GM19395 (cell line): ENCODE data around the gene VWA7.

Experiments
- ATAC-seq: cut with Tn5 transposase; IDR thresholded peaks from one replicate; pipeline ENCODE4 v1.9.1; 2021; ENCODE audit warnings: mild to moderate bottlenecking, moderate library complexity; ENCODE audit not compliant: unreplicated experiment

The VWA7 gene

DNA sequence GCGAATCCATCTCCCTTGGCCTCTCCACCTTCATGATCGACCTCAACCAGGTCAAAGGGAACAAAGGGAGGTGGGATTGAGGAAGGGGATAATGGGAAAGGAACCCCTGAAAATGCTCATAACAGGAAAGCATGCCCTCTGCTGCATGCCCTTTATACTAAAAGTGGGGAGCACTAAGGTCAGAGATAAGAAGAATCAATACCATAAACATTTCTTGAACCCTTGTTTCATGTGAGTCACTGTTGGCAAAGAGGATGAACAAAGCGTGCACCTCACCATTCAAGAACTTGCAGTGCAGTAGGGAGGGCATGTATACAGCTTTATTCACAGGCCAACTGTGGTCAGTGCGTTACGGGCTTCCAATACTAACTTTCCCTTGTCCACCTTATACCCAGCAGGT is 16.3 kb downstream of the VWA7 start:
- no peak for ATAC-seq

DNA sequence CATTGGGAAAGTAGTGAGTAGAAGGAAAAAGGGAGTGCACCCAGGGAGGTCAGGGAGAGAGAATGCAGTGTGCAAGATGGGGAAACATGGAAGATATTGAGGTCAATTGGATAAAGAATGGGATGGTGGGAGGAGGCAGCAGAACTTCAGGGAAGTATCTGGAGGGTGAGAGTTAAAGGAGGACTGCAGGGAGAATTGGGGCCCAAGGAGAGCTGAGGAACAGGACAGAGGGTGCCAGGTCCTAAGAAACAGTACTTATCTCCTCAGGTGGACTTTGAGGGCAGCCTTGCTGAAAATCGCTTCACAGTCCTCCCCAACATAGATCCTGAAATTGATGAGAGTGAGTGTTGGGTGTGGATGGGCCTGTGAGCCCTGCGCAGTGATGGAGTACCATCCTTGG is 18.8 kb downstream of the VWA7 start:
- no peak for ATAC-seq

DNA sequence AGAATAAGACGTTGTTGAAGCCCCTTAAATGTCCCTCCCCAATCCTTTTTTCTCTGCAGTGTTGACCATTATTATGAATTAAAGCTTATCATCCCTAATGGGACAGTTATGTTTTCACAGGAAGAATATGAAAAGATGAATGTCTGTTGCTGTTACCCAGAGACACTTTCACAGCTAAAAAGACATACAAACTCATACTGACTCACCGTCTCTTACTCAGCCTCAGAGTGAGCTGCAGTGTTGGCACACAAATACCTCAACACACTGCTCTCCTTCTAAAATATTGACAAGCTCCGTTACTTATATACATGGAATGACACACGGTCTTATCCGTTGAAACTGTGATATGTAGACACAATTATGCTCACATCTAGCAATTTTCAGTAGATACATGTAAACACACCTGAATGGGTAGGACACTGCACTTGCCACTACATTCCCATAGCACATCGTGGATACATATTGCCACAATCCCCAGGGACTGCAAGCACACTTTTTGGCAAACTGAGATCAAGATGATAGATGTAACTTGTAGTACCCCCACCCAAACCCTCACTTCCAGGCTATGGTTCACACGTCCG is 24.3 kb downstream of the VWA7 start:
- ATAC-seq = no peak

DNA sequence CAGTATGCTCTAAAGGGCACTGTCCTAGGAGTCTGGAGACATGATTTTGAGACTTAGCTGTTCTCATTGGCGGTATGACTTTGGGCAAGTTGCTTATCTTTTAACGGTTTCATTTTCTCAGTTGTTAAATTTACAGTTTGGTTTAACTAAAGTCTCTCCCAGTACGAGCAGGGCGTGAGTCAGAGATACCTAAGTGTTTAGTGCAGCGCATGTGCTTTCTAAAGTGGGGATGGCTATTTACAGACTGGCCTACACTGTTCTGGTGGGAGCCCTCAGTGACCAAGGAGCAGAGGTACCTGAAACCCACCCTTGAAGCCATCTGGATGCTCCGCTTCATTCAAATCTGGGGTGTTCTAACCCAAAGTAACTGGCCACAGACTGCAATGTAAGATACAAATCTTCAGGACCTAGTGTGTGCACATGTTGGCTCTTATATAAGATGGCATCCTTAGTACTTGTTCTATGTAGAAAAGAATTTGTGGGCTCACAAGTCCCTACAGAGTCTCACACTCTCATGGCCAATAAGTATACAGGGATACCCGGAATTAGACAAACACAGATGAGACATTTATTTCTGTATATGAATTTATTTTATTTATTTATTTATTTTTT is 26.6 kb downstream of the VWA7 start:
- no peak for ATAC-seq

DNA sequence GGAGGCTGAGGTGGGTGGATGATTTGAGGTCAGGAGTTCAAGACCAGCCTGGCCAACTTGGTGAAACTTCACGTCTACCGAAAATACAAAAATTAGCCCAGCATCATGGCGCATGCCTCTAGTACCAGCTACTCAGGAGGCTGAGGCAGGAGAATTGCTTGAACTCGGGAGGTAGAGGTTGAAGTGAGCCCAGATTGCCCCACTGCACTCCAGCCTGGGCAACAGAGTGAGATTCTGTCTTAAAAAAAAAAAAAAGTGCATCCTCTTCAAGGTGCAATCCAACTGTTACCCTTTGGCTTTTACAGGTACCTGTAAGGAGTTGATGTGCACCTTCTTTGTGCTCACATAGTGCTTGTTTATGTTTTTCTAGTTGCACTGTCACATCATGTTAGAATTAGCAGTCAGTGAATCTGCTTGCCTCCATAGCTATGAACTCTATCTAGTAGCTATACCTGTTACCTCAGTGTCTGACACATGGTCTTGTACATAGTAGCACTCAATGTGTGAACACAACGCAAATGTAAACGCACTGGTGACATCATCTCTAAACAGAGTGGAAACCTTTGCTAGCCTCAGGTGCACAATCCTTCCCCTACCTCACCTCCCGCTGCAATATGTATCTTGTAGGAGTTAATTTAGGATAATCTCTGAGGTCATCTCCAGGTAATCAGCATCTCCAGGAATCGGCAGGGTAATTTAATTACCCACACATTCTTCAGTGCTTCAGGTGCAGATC is 27.7 kb downstream of the VWA7 start:
- no peak for ATAC-seq

DNA sequence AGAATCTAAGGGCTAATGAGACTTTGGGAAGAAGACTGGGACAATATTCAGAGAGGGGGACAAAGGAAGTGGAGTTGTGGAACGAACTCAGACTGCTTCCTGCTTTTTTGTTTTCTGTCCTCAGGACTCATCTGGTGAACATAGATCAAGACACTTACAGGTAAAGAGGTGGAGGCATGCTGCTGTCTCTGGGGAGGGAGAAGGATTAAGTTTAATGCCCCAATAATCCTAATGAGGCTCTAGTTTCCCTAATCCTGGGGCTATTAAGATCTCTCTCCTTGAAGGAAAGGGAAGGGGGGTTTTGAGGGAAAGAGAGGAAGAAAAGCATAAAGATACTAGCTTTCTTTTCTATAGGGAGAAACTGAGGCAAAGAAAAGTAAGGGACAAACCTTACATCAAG is 32.7 kb downstream of the VWA7 start:
- no peak for ATAC-seq

DNA sequence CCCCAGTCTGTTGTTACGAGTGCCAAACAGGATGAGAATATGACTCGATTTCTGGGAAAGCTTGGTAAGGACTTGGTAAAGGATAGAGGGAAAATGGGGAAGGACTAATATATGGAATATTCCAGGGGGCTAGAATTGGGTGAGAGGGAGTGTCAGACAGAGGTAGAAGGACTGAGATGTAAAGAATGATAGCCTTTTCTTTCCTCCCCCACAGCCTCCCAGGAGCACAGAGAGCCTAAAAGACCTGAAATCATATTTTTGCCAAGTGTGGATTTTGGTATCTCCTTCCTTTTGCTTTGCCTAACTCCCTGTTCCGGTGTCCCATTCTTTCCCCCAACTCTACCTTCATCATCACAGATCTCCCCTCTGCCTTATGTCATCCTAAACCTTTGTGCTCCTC is 34.2 kb downstream of the VWA7 start:
- ATAC-seq = no peak

DNA sequence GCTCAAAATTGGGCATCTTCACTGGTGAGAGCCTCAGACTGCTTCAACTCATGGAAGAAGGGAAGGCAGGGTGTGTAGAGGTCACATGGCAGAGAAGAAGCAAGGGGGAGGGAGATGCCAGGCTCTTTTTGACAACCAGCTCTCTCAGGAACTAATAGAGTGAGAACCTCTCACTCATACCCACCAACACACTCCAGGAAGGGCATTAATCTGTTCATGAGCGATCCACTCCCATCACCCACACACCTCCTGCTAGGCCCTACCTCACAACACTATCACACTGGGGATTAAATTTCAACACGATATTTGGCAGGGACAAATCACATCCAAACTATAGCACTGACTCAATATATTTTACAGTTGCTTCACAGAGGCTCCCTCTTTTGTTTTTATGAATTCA is 35.3 kb downstream of the VWA7 start:
- no peak for ATAC-seq

DNA sequence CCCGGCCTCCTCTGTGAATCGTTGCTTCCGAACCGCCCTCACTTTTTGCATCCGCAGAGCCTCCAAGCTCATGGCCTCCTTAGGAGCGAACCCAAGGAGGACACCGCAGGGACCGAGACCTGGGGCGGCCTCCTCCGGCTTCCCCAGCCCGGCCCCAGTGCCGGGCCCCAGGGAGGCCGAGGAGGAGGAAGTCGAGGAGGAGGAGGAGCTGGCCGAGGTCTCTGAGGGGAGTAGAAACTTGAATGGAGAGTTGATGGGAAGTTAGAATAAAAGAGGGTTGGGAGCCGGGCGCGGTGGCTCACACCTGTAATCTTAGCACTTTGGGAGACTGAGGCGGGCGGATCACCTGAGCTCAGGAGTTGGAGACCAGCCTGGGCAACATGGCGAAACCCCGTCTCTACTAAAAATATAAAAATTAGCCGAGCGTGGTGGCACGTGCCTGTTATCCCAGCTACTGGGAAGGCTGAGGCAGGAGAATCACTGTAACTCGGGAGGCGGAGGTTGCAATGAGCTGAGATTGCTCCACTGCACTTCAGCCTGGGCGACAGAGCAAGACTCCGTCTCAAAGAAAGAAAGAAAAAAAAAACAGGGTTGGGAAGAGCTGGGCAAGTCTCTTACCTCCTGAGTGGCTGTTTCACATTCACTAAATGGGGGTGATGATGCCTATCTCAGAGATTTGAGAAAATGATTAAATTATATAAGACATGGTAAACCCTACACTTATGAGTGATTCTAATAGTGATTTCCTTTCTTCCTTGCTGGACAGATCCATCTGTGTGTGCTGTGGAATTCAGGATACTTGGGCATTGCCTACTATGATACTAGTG is 36.5 kb downstream of the VWA7 start:
- ATAC-seq = no peak

DNA sequence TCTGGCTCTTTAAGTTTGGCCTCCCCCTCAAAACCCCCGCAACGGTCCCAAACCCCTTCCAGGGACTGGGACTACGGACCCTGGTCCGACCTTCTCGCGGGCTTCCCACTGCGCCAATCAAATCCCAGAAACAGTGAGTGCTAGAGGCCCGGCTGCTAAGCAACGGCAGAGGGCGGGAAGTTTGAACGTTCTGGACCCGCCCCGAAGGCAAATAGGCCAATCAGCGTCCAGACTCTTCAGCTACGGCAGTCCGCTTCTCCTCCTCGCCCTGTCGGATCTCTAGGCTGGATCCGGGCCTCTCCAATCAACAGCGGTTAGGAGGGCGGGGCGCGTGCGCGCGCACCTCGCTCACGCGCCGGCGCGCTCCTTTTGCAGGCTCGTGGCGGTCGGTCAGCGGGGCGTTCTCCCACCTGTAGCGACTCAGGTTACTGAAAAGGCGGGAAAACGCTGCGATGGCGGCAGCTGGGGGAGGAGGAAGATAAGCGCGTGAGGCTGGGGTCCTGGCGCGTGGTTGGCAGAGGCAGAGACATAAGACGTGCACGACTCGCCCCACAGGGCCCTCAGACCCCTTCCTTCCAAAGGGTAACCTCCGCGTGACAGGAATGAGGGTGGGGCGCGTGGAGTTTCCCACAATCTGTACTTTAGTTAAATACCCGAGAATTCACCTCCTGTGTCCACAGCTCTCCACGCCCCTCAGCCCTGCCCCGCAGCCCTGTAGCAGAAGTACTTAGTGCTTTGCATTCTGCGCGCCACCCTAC is 37.3 kb downstream of the VWA7 start, which contains the start of gene MSH5:
MSH5 (plus strand) TSS at position 367 of the 758 bp plus-strand sequence. CDS start 462 bp downstream, outside the sequence.
- peak; percentile 75 for ATAC-seq

DNA sequence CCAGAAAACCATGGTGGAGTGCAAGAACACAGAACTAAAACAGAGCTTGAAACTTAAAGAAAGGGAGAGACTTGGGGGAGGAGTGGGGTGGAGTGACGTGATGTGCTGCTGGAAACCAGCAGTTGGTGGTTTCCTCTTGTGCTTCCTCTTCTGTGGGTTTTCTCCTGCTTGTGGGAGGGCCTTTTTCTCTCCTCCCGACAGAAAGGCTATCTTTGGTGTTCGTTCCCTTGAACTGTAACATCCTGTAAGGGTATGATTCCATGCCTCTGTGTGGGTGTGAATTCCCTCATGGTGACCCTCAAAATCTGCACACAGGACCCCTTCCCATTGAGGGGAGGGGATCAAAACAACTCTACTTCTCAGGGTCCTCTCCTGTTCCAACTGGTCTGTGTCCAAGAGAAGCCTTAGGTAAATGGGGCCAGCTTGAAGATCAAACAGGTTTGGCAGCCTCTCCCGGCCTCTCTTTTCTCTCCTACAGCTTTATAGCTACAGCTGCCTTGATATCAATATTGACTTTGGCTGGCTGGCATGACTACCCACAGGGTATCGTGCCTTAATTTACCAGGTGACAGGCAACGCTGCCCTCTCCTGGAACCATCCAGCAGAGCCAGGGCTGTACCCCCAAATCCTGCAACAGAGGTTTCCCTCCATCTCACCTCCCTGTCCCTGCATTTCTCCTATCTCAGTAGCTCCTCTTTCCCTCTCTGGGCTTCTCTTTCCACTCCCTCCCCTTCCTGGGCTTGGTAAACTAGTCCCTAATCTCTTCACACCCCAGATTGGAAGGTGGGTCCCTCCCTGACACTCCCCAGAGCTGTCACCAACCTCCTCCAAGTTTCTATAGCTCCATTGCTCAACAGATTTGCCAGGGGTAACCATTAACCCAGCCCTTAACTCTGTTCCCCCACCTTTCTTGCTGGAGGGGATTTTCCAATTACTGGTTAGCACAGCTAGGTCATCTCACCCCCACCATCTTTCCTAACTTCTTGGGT is 38.8 kb downstream of the VWA7 start:
- ATAC-seq = no peak

DNA sequence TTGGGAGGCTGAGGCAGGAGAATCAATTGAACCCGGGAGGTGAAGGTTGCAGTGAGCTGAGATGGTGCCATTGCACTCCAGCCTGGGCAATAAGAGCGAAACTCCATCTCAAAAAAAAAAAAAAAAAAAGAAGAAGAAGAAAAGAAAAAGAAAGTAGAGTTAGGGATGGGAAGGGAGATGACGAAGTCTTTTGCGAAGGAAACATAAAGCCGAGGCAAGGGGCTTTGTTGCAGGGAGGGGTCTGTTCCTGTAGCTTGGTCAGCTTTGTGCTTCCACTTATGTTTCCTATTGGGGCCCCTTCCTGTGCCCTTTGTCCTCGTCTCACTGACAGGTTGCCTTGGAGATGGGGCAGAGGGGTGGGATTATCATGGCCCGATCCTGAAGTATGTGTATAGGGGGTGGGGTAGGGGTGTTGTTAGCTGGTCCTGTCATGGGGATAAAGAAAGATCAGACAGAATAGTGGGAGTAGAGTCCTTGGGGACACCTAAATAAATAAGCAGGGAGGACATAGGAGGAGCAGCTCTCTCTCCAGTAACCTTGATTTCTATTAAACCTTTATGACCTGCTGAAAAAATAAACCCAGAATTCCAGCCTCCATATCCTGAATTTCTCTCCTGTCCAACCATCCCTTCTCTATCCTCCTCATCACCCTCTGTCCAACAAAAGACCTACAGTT is 39.7 kb downstream of the VWA7 start:
- ATAC-seq = no peak

DNA sequence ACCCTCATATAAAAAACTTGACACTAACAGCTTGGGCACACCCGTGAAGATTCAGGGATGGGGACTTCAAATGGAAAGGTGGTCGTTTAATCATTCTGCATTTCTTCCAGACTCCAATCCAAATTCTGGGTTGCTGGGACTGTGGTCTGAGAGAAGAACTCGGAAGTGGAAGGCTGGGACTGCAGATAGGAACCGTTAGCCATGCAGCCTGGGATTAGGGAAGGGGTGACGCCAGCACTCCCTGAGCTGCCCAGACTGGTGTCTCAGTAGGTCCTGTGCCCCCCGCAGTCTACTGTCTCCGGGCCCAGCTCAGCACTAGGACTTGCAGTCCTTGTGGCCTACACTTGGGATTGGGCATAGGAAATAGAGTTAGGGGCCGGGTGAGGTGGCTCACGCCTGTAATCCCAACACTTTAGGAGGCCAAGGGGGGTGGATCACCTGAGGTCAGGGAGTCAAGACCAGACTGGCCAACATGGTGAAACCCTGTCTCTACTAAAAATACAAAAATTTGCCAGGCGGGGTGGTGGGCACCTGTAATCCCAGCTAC is 40.3 kb downstream of the VWA7 start:
- no peak for ATAC-seq

DNA sequence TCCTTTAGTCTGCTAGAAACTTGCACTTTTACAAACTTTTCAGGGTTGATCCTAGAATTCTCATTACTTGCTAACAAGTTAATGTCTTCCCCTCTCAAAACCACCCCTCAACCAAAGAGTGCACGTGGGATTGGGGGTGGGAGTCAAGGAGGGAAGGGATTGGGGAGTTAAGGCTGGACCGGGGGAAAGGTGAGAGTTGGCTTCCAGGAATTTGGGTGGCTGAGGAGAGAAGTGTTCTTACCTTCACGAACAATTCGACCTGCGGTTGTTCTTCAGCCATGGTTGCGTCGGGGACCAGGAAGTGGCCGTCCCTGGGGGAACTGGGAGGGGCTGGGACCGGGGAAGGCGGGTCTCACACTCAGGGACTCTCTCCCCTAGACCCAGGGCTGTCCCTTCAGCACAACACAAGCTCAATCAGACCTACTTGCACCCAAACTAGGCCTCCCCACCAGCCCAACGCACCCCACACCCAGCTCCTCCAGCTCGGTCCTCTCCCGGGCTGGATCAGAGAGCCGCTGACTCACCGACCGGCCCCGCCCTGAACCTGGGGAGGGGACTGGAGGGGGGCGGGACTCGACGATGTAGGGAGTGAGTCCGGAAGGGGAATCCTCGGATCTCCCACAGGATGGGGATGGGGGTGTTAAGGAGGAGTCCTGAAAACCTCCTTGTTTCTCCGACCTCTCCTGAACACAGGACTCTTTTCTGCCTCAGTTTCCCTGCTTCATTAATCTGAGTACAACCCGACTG is 40.9 kb downstream of the VWA7 start, which contains the start of gene CLIC1:
CLIC1 (minus strand) TSS at position 510 of the 747 bp plus-strand sequence; CDS start at position 280, 230 bp downstream.
- peak; percentile 25 for ATAC-seq

DNA sequence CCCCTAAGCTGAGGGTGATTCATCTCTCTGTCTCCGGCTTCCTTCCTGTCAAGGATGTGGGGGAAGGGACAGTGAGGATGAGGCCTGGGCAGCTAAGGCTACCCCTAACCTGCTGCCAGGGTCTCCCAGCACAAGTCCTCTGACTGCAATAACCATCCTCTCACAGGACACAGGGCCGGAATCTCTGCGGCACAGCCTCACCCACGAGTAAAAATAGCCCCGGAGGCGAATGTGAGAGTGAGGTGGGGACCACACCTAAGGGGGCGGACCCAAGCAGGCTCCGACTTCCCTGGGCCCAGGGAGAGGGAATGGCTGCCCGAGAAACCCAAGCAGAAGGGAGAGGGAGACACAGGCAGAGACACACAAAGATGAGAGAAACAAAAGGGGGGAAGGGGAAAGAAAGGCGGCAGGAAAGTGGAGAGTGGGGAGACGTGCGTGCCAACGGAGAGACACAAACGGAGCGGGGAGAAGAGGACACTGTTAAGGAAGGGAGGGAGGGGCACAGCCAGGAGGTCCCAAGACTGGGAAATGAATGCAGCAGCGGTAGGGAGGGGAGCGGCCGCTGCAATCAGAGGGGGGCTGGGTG is 42.2 kb downstream of the VWA7 start:
- ATAC-seq = no peak

DNA sequence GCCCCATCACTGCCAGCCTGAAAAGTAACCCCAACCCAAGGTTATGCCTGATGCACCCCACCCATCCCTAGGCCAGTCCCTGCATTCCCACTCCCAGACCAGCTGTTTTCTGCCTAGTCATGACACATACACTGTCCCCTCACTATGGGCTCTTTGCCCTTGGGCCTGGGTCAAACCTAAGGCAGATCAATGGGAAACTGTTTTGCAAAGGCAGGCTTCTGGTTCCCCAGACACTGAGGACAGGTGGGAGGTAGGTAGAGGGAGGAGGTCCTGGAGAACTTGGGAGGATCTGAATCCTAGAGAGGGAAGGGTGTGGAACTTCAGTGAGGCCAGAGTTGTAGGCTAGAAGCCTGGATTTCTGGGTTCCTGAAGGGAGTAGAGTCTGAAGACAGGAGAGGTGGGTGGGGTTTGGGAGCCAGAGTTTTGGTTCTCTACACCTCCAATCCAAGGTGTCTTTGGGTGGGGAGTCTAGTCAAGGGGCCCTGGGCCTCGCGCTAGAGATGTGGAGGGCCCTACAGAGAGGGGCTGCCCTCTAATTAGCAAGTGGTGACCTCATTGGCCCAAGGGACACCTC is 42.8 kb downstream of the VWA7 start:
- ATAC-seq = no peak

DNA sequence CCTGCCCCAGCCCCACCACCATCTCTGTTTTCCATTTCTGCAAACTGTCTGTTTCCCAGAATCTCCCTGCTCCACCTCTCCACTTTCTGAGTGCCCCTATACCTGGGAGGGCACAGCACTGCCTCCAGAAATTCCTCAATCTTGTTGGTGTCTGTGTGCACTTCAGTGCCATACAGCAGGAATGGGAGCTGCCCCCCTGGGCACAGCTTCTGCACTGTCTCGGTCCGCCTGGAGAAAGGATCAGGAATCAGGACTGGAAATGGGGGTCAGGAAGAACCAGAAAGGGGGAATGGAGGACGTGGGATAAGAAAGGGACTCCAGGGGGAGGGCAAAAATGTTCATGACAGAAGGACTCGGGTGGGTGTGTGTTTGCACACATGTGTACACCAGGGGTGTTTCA is 43.4 kb downstream of the VWA7 start:
- no peak for ATAC-seq
